Kidney (tissue), 14 donors: ENCODE results near the gene NTRK3. TPM values are rescaled to one million over a fixed set of nuclear protein-coding genes. Genes with fewer than 3 reads are reported as not detected.

Source experiments
- DNase-seq, 5 donors: peaks; one replicate each; pipeline ENCODE4 v3.0.0-alpha.2; 2013 to 2020
- FAIRE-seq: peaks from 2 replicates; lab custom pipeline; 2012; peaks lifted over from hg19 to GRCh38; lab: Jason Lieb, UNC
- H3K27ac ChIP-seq, 2 donors: one replicate each; pipeline ENCODE4 v1.7.0; 2013; ENCODE audit warnings: low read depth in 2 of 2, low read length in 2 of 2, inconsistent platforms in 1 of 2
- H3K27me3 ChIP-seq: one replicate; pipeline ENCODE4 v1.7.1; 2013; ENCODE audit warnings: low read length, inconsistent platforms; ENCODE audit not compliant: control insufficient read depth, insufficient read depth
- H3K36me3 ChIP-seq, 3 donors: one replicate each; pipeline versions ENCODE4 v1.7.0 to v1.7.1; 2013; ENCODE audit warnings: low read length in 3 of 3, control low read depth in 1 of 3, inconsistent platforms in 1 of 3; ENCODE audit not compliant: insufficient read depth in 3 of 3, control insufficient read depth in 2 of 3
- H3K4me1 ChIP-seq, 3 donors: one replicate each; pipeline versions ENCODE4 v1.7.0 to v1.7.1; 2013; ENCODE audit warnings: low read length in 3 of 3, inconsistent platforms in 1 of 3, low read depth in 1 of 3; ENCODE audit not compliant: control insufficient read depth in 2 of 3, insufficient read depth in 2 of 3
- H3K4me3 ChIP-seq, 3 donors: one replicate each; pipeline versions ENCODE4 v1.7.0 to v1.8.1; 2013; ENCODE audit warnings: low read length in 3 of 3, control low read depth in 1 of 3, inconsistent platforms in 1 of 3
- H3K9ac ChIP-seq, 3 donors: one replicate each; pipeline versions ENCODE4 v1.7.0 to v1.7.1; 2013; ENCODE audit warnings: low read length in 3 of 3, control low read depth in 1 of 3, inconsistent platforms in 1 of 3
- H3K9me3 ChIP-seq, 3 donors: one replicate each; pipeline versions ENCODE4 v1.7.0 to v1.7.1; 2013; ENCODE audit warnings: low read length in 3 of 3, control low read depth in 1 of 3, inconsistent platforms in 1 of 3; ENCODE audit not compliant: control insufficient read depth in 2 of 3, insufficient read depth in 1 of 3
- CTCF ChIP-seq: IDR thresholded peaks from 3 replicates; pipeline ENCODE4 v1.5.1; 2012; ENCODE audit warnings: mild to moderate bottlenecking, moderate library complexity, borderline replicate concordance; ENCODE audit not compliant: insufficient read depth; ENCODE audit errors: extremely low read depth
- intact Hi-C: fragments of 100-400 bp; cut with DNase I; formaldehyde crosslinking; loops from one replicate; pipeline ENCODE4 v1.11.1; 2022
- polyA plus RNA-seq: library from polyadenylated mRNA; stranded (reverse); fragments of 350-450 nt; fragmentation: Illumina TruSeq; extraction: RNeasy Lipid Tissue Mini Kit (QIAGEN cat#74804); gene quantifications from one replicate; pipeline ENCODE4 v1.2.3, GENCODE V29; 2014; ENCODE audit warnings: low read depth, low replicate concordance; ENCODE audit not compliant: insufficient read depth
- total RNA-seq: library from RNA; stranded (reverse); fragmentation: NEBNext Ultra II Directional; extraction: Animal tissue kit (Norgen Biotek cat#: 25700); gene quantifications from one replicate; pipeline ENCODE4 v1.2.1, GENCODE V29; 2021
- donor health status: control.
- donor health status: control.
- donor health status: control.
- donor health status: control.
- donor health status: control.
- donor health status: DM: yes; HTN: yes; CAD: no.
- donor health status: Normal renal cell carcinoma (clear cell type).

Gene NTRK3
- total and polyA plus RNA-seq, 2 donors from 2014 or later: 8.9 to 25.5 TPM

- TF ChIP-seq CTCF: no peak
- FAIRE-seq (no peak), DNase-seq (no peak)
- H3K4me1 ChIP-seq: no peaks in the 10 kb centered on the region
- H3K9ac ChIP-seq: no peak overlapping the region
- H3K4me3 ChIP-seq: no peak overlapping the region
- no peaks in the 10 kb centered on the region for H3K27me3 ChIP-seq
- no peaks in the 10 kb centered on the region for H3K9me3 ChIP-seq
- H3K27ac ChIP-seq: no peak overlapping the region
- H3K36me3 ChIP-seq: no peaks in the 10 kb centered on the region
- intact Hi-C loops: no loop called here
Observed at GRCh38 chr15:88121968-88122530, 134.5 kb downstream of the NTRK3 start.

- FAIRE-seq: no peak
Observed at GRCh38 chr15:88120026-88120425, 136.5 kb downstream of the NTRK3 start.

GRCh38 chr15:88118741-88119140, 137.8 kb downstream of the NTRK3 start:
- no peak for TF ChIP-seq CTCF
- H3K4me3 ChIP-seq: no peak overlapping the region
- intact Hi-C loops: no loop called here

More at GRCh38 chr15:88120026-88120425, 136.5 kb downstream of the NTRK3 start:
- DNase-seq: no peak
- no peak overlapping the region for H3K27ac ChIP-seq
- H3K9me3 ChIP-seq: no peaks in the 10 kb centered on the region
- H3K9ac ChIP-seq: no peak overlapping the region
- intact Hi-C loops: no loop called here
- no peaks in the 10 kb centered on the region for H3K36me3 ChIP-seq
- H3K27me3 ChIP-seq: no peaks in the 10 kb centered on the region
- no peak overlapping the region for H3K4me3 ChIP-seq
- H3K4me1 ChIP-seq: peaks cover 0 to 3% (median 0%) of the 10 kb centered on the region in 3 donors
- TF ChIP-seq CTCF: no peak

GRCh38 chr15:88118035-88118434, 138.5 kb downstream of the NTRK3 start:
- no peak for FAIRE-seq
- H3K27ac ChIP-seq: no peak overlapping the region
- H3K9ac ChIP-seq: no peak overlapping the region
- no peaks in the 10 kb centered on the region for H3K36me3 ChIP-seq
- H3K9me3 ChIP-seq: no peaks in the 10 kb centered on the region
- H3K4me3 ChIP-seq: no peak overlapping the region
- intact Hi-C loops: no loop called here
- no peaks in the 10 kb centered on the region for H3K27me3 ChIP-seq
- peaks cover 0 to 3% (median 0%) of the 10 kb centered on the region in 3 donors for H3K4me1 ChIP-seq
- TF ChIP-seq CTCF: no peak
- DNase-seq: no peak

More at GRCh38 chr15:88118741-88119140, 137.8 kb downstream of the NTRK3 start:
- DNase-seq (no peak), FAIRE-seq (no peak)
- Histone ChIP-seq H3K36me3 (no peaks in the 10 kb centered on the region), H3K9ac (no peak overlapping the region), H3K4me1 (peaks cover 0 to 3% (median 0%) of the 10 kb centered on the region in 3 donors), H3K27me3 (no peaks in the 10 kb centered on the region), H3K9me3 (no peaks in the 10 kb centered on the region), H3K27ac (no peak overlapping the region)
